ENCODE results near the gene LGMN. TPM values are rescaled to one million over a fixed set of nuclear protein-coding genes. Genes with fewer than 3 reads are reported as not detected.

LGMN gene
- polyA plus RNA-seq, 1 donor from 2014 or later: 48.0 TPM

GRCh38 chr14:92658160-92658559 lies 90.3 kb downstream of the LGMN start:
- Histone ChIP-seq H3K9me2 (ENCODE audit: insufficient read depth, low read length) (no peaks in the 10 kb centered on the region), H2AFZ (ENCODE audit: low read depth, low read length) (no peak overlapping the region)
- TF ChIP-seq POLR2AphosphoS5 (IDR thresholded peaks at IDR 0.05) (no peak), SMC3 (conservative IDR thresholded peaks at IDR 0.05; ENCODE audit: poor library complexity) (no peak), EZH2 (IDR thresholded peaks at IDR 0.05; ENCODE audit: borderline replicate concordance, insufficient read depth, low read length, poor library complexity, severe bottlenecking) (no peak), REST (IDR thresholded peaks at IDR 0.05; ENCODE audit: borderline replicate concordance) (no peak), TAF1 (IDR thresholded peaks at IDR 0.05; ENCODE audit: low read depth) (no peak), RAD21 (conservative IDR thresholded peaks at IDR 0.05) (no peak), EP300 (conservative IDR thresholded peaks at IDR 0.05; ENCODE audit: poor library complexity, severe bottlenecking) (no peak)
- TF ChIP-seq, protein P1, sequence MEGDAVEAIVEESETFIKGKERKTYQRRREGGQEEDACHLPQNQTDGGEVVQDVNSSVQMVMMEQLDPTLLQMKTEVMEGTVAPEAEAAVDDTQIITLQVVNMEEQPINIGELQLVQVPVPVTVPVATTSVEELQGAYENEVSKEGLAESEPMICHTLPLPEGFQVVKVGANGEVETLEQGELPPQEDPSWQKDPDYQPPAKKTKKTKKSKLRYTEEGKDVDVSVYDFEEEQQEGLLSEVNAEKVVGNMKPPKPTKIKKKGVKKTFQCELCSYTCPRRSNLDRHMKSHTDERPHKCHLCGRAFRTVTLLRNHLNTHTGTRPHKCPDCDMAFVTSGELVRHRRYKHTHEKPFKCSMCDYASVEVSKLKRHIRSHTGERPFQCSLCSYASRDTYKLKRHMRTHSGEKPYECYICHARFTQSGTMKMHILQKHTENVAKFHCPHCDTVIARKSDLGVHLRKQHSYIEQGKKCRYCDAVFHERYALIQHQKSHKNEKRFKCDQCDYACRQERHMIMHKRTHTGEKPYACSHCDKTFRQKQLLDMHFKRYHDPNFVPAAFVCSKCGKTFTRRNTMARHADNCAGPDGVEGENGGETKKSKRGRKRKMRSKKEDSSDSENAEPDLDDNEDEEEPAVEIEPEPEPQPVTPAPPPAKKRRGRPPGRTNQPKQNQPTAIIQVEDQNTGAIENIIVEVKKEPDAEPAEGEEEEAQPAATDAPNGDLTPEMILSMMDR (IDR thresholded peaks at IDR 0.05; ENCODE audit: poor library complexity, severe bottlenecking): no peak

DNA sequence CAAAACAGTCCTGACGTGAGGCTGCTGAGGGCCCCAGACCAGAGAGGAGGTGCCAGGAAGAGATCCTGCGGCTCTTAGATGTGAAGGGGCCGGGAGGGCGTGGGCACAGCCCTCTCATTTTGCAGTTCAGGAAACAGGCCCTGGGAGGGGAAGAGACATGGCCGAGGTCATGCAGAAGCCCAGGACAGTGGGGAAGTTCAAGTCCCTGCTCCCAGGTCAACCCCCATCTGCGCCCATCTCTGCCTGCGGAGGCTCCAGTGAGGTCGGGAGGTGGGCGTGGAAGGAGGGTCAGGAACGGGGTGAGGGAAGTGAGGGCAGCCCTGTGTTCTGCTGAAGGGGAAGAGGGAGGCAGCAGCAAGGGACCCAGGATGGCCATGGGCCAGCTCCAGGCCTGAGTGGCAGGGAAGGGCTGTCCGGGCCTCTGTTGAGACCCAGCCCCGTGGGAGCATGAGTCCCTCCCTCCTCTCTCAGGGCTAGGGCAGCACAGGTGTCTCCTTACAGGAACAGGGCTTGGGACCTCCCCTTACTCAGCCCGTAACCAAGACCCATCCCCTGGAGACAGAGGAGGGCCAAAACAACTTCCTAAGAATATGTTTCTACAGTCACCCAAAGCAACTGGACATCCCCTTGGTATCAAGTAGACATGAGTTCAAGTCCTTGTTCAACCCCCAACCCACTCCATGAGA lies 90.8 kb downstream of the LGMN start:
- no peaks in the 10 kb centered on the region for H4K20me1 ChIP-seq (ENCODE audit: insufficient read depth)
- H3K36me3 ChIP-seq (ENCODE audit: insufficient read depth, low read length): no peaks in the 10 kb centered on the region
- H3K9me3 ChIP-seq (ENCODE audit: low read length): no peaks in the 10 kb centered on the region
- no peaks in the 10 kb centered on the region for H3K79me2 ChIP-seq (replicated peaks; ENCODE audit: insufficient read depth, low read length)
- H3K4me3 ChIP-seq (ENCODE audit: low read length): no peak overlapping the region
- H3K9ac ChIP-seq (ENCODE audit: low read length): no peak overlapping the region
- no peak for TF ChIP-seq EZH2 (IDR thresholded peaks at IDR 0.05; ENCODE audit: borderline replicate concordance, insufficient read depth, low read length, poor library complexity, severe bottlenecking)
- no peak for TF ChIP-seq REST (IDR thresholded peaks at IDR 0.05; ENCODE audit: borderline replicate concordance)
- no peak for TF ChIP-seq RAD21 (conservative IDR thresholded peaks at IDR 0.05)
- no peak overlapping the region for H3K4me2 ChIP-seq (ENCODE audit: low read length)
- no peaks in the 10 kb centered on the region for H3K9me2 ChIP-seq (ENCODE audit: insufficient read depth, low read length)
- no peaks in the 10 kb centered on the region for H3K27me3 ChIP-seq (ENCODE audit: insufficient read depth, low read depth, low read length)
- H3F3A ChIP-seq (ENCODE audit: insufficient read depth, low read length, poor library complexity, severe bottlenecking): no peaks in the 10 kb centered on the region
- no peak overlapping the region for H2AFZ ChIP-seq (ENCODE audit: low read depth, low read length)
- no peak overlapping the region for H3K27ac ChIP-seq (ENCODE audit: low read length)

More at GRCh38 chr14:92658160-92658559, 90.3 kb downstream of the LGMN start:
- Histone ChIP-seq H3K79me2 (replicated peaks; ENCODE audit: insufficient read depth, low read length) (no peaks in the 10 kb centered on the region), H3K36me3 (ENCODE audit: insufficient read depth, low read length) (no peaks in the 10 kb centered on the region), H3K4me2 (ENCODE audit: low read length) (no peak overlapping the region), H3K9ac (ENCODE audit: low read length) (no peak overlapping the region), H4K20me1 (ENCODE audit: insufficient read depth) (no peaks in the 10 kb centered on the region), H3K9me3 (ENCODE audit: low read length) (no peaks in the 10 kb centered on the region), H3F3A (ENCODE audit: insufficient read depth, low read length, poor library complexity, severe bottlenecking) (no peaks in the 10 kb centered on the region), H3K27me3 (ENCODE audit: insufficient read depth, low read depth, low read length) (no peaks in the 10 kb centered on the region), H3K4me3 (ENCODE audit: low read length) (no peak overlapping the region), H3K27ac (ENCODE audit: low read length) (no peak overlapping the region)

Data from neural cell (in vitro differentiated cells).